ENCODE data around the gene SPATA12.

SPATA12 gene

GRCh38 chr3:57060089-57060821 lies at the start of gene SPATA12:
Gene SPATA12 (plus strand): TSS chr3:57060664. CDS start chr3:57073695, 13,031 bp downstream.
- DNase-seq: no peak

DNA sequence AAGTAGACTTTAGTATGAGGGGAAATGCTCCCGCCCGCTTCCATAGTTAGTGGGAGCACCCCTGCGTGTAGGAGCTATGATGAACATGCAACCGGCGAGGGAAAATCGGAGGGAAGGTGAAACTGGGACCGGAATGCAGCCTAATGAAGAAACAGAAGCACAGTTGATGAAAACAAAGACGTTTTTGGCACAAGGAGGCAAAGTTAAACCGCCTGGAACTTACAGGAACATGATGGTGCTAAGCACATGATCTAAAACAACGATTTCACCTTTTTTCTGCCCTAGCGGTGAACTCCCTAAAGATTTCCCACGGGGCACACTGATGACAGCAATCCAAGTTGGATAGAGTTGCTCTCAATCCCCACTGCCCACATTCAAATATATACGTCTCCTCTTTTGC lies 49.4 kb upstream of the SPATA12 start:
- DNase-seq: no peak

GRCh38 chr3:57012847-57013246 lies 47.6 kb upstream of the SPATA12 start:
- DNase-seq: no peak

- DNase-seq: no peak
These were observed 45.1 kb upstream of the SPATA12 start for GRCh38 chr3:57015350-57015729.

DNA sequence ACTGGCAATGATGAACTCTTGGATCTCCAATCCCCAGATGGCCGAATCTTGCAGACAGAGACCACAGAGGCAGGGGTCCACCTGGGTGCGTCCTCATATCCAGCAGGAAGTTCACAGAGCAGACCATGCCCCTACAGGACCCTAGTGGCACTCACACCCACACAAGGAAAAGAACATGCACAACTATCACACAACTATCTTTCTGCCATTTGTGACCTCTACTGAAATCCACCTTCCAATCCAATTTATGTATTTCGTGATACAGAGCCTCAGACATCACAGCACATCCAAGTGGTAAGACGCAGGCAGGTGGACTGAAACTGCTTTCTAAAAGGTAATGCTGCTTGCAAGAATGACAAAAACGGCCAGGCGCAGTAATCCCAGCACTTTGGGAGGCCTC lies 44.6 kb upstream of the SPATA12 start:
- no peak for DNase-seq

GRCh38 chr3:57017459-57017845 lies 43.0 kb upstream of the SPATA12 start:
- no peak for DNase-seq

GRCh38 chr3:57018246-57018645 lies 42.2 kb upstream of the SPATA12 start:
- DNase-seq: no peak

- DNase-seq: no peak
These were observed 41.4 kb upstream of the SPATA12 start for GRCh38 chr3:57019057-57019456.

GRCh38 chr3:57025237-57025636 lies 35.2 kb upstream of the SPATA12 start:
- no peak for DNase-seq

DNA sequence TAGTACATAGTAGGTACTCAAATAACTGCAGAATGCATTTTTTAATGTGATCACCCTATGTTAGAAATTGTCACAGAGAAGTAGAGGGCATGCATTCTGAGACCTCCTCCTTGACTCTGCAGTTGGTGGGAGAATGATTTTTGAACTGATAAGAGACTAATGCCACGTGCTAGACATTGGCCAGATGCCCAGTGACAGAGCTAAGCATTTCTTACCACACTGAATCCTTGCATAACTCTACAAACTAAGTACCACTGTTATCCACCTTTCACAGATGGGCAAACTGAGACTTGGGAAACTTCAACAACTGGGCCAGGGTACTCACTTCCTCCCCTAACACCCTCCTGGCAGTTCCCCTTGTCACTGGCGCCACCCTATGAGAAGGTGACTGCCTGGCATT lies 33.5 kb upstream of the SPATA12 start:
- no peak for DNase-seq

DNA sequence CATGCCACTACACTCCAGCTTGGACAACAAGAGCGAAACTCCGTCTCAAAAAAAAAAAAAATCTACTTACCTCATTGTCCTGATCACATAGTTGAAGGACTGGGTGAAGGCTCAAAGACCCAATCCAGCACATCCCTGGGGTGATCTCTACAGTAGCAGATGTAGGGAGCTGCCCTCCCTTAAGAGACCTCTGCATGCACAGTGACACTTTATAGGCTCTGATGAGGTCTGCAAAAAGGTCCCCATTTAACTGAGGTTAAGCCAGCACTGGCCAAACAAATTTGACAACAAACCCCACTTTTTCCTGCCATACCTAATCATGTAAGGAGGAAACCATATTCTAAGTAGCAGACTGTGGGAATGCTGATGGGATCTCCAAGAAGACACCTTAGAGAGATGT lies 31.1 kb upstream of the SPATA12 start:
- DNase-seq: no peak

DNA sequence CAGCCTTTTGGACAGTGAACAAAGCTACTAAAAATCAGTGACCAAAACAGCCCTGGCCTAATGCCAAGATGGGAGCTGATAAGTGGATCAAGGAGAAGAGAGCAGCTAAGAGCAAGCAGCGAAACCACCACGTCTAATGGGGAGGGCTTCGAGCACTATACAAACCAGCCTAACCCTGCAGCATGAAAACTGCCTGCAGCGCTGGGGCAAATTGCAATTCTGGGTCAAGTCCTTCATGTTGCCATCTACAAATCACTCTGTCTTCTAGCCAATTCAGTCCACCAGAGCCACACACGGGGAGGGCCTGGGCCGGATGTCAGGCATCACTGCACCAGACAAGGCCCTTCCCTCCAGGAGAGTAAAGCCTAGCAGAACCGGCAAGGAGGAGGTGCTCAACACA lies 30.5 kb upstream of the SPATA12 start:
- DNase-seq: no peak

- DNase-seq: no peak
These were observed 29.7 kb upstream of the SPATA12 start for GRCh38 chr3:57030721-57031120.

- DNase-seq: no peak
These were observed 28.6 kb upstream of the SPATA12 start for GRCh38 chr3:57031631-57032541.

GRCh38 chr3:57036952-57037351 lies 23.5 kb upstream of the SPATA12 start:
- no peak for DNase-seq

DNA sequence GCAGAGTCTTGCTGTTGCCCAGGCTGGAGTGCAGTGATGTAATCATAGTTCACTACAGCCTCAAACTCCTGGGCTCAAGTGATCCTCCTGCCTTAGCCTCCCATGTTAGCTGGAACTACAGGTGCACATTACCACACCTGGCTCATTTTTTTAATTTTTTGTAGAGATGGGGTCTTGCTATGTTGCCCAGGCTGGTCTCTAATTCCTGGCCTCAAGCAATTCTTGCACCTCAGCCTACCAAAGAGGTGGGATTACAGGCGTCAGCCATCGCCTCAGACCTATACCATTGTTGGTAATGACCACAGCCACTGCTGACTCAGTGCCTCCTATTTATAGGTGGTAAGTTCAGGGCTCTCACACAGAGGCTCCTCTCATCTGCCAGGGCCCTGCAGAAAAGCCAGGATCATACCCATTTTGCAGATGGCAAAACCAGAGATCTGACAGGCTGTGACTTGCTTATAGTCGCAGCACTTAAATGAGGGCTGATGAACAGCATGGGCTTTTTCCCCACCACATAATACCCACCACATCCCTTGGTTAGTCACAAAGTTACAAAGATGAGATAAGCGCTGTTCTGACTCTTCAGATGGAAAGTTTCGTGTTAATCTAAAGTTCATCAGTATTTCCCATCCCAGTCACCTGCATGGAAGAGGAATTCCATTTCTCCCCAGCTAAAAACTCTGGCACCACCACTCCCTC lies 21.8 kb upstream of the SPATA12 start:
- no peak for DNase-seq

GRCh38 chr3:57041674-57042073 lies 18.8 kb upstream of the SPATA12 start:
- DNase-seq: no peak

DNA sequence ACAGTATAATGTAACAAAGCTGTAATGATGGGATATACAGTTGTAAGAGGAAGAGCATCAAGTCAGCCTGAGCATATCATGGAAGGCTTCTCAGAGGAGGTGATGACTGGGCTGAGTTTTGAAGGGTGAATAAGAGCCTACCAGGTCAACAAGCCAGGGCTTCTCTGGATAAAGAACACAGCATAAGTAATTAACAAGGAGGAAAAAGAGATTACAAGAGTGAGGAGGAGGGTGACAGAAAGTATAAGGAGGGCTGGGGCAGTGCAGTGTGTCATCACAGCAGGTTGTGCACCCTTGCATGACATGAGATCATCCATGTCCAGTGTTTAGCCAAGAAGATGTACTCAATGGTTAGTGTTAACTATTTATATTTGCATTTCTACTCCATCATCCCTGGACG lies 16.9 kb upstream of the SPATA12 start:
- DNase-seq: no peak

DNA sequence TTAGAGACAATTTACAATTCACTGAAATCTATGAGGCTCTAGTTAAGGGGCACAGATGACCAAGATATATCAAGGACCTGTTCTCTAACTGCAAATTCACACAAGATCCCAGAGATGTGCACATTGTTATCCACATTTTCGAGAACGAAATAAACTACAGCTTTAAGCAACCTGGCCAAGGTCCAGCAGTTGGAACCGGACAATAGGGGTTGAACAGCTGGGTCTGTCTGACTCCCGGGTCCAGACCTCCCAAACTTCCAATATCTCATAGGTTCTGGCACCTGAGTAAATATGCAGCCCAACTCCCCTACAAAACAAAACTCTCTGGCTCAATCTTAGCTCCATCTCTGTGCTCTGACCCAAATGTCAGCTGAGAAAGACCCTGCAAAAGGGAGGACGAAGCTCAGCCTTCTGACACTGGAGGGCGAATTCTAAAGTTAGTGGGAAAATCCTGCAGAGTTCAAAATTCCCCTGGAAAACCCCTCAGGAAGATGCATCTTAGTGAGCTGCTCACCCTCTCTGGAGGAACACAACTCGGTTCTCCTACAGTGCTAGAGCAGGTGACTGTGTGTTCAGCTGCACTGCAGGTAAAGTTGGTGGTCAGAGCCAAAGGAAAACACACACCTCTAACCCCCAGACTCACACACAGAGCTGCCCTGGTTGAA lies 14.2 kb upstream of the SPATA12 start:
- DNase-seq: no peak

GRCh38 chr3:57048052-57048671 lies 12.3 kb upstream of the SPATA12 start:
- no peak for DNase-seq

GRCh38 chr3:57048728-57049127 lies 11.7 kb upstream of the SPATA12 start:
- DNase-seq: no peak

- DNase-seq: no peak
These were observed 7.8 kb upstream of the SPATA12 start for GRCh38 chr3:57052662-57053061.

GRCh38 chr3:57053122-57053521 lies 7.3 kb upstream of the SPATA12 start:
- DNase-seq: no peak

Data from NCI-H748 treated with DMSO at 0.1 percent for 48 hours (cell line).